Fibroblast of the aortic adventitia (primary cell): Measurements from ENCODE around the gene CAMK4. TPM values are rescaled to one million over a fixed set of nuclear protein-coding genes. Genes with fewer than 3 reads are reported as not detected.

Experiments
- DNase-seq: peaks from one replicate; pipeline ENCODE4 v3.0.0-alpha.2; 2010; ENCODE audit warnings: low read depth
- H3K4me3 ChIP-seq: 2 replicates; pipeline ENCODE4 v1.5.1; 2011; ENCODE audit warnings: low read depth, mild to moderate bottlenecking, control low read depth, low read length, moderate library complexity
- CTCF ChIP-seq: IDR thresholded peaks from 2 replicates; pipeline ENCODE4 v1.5.1; 2011; ENCODE audit warnings: mild to moderate bottlenecking, low read length, control low read depth, inconsistent platforms; ENCODE audit not compliant: insufficient read depth
- total RNA-seq: library from RNA; depleted of rRNA; stranded (reverse); fragments of >200 nt; gene quantifications from 2 replicates; pipeline ENCODE4 v1.2.3, GENCODE V29; 2012; ENCODE audit warnings: low replicate concordance

CAMK4 gene
- total RNA-seq, 1 donor: 5.4 TPM

- DNase-seq: no peak
- no peak for TF ChIP-seq CTCF
- no peak overlapping the region for H3K4me3 ChIP-seq
Measured at GRCh38 chr5:111313017-111313724, 89.0 kb downstream of the CAMK4 start.

GRCh38 chr5:111320953-111321352 is 96.8 kb downstream of the CAMK4 start:
- DNase-seq: no peak
- no peak for TF ChIP-seq CTCF
- H3K4me3 ChIP-seq: no peak overlapping the region

- no peak for DNase-seq
- no peak overlapping the region for H3K4me3 ChIP-seq
- TF ChIP-seq CTCF: no peak
Measured at GRCh38 chr5:111321376-111321775, 97.2 kb downstream of the CAMK4 start.

- H3K4me3 ChIP-seq: no peak overlapping the region
- DNase-seq: no peak
- no peak for TF ChIP-seq CTCF
Measured at GRCh38 chr5:111326551-111326950, 102.4 kb downstream of the CAMK4 start.

- no peak overlapping the region for H3K4me3 ChIP-seq
- TF ChIP-seq CTCF: no peak
- no peak for DNase-seq
Measured at GRCh38 chr5:111337133-111337532, 112.9 kb downstream of the CAMK4 start.

- H3K4me3 ChIP-seq: no peak overlapping the region
- no peak for DNase-seq
- TF ChIP-seq CTCF: no peak
Measured at GRCh38 chr5:111337688-111338087, 113.5 kb downstream of the CAMK4 start.

- DNase-seq: no peak
- TF ChIP-seq CTCF: no peak
Measured at GRCh38 chr5:111345731-111346130, 121.5 kb downstream of the CAMK4 start.

More at GRCh38 chr5:111345731-111346130, 121.5 kb downstream of the CAMK4 start:
- no peak overlapping the region for H3K4me3 ChIP-seq
